Fibroblast of skin of right biceps (primary cell): ENCODE measurements around the gene OBSCN.
"Not testable (repeated sequence)": the region's sequence is repeated elsewhere in the genome, so short reads cannot be mapped to it uniquely, and the experiment has no call there.

ENCODE experiments used
- DNase-seq: peaks from one replicate; pipeline ENCODE4 v3.0.0-alpha.2; 2013

Gene OBSCN

DNA sequence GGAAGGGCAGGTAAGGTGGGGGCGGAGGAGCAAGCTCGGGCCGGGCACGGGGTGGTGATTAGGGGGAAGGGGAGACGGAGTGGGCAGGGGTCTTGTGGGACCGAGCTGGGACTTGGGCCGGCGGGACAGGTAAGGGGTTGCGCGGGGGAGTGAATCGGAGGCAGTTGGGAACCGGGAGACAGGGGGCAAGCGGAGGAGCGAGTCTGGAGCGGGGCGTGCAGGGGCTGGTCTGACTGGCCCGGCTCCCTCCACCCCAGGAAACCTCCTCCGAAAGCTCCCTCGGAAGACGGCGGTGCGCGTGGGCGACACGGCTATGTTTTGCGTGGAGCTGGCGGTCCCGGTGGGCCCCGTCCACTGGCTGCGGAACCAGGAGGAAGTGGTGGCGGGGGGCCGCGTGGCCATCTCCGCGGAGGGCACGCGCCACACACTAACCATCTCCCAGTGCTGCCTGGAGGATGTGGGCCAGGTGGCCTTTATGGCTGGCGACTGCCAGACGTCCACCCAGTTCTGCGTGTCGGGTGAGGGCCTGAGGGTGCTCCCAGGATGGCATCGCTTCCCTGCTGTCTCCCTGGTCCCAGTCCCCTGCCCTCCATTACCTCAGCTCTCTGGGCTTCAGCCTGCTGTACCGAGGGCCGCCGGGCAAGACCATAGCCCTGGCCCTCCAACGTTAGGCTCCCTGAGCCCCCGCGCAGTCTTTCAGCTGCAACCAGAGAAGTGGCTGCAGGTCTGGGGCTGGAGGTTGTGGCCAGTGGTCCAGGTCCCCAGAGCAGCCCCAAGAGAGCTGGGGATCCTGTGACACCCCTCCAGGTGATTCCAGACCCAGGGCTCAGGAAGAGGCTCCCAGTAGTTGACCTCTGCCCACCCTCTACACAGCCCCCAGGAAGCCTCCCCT lies 6.3 kb downstream of the OBSCN start:
- no peak for DNase-seq

DNA sequence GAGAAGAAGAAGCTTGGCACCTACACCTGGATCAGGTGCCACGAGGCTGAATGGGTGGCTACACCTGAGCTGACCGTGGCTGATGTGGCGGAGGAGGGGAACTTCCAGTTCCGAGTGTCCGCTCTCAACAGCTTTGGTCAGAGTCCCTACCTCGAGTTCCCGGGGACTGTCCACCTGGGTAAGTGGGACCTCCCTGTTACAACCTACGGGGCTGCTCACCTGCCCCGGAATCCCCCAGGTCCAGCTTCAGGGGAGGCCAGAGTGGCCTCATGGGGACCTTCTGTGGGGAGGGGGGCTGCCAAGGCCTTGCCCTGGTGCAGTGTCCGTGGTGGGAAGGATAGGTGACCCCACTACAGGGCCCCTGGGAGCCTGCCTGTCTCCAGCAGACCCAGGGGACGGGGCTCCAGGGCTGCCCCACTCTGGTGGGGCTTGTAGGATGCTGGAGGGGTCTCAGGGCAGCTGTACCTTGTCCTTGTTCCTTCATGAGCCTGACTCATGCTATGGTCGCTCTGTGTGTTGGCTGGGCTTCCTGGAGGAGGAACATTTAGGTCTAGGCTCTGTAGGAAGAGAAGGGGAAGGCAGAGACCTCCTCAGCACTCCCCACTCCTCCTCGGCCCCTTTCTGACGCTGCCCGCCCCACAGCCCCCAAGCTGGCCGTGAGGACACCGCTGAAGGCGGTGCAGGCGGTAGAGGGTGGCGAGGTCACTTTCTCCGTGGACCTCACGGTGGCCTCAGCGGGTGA lies 7.2 kb downstream of the OBSCN start:
- no peak for DNase-seq

DNA sequence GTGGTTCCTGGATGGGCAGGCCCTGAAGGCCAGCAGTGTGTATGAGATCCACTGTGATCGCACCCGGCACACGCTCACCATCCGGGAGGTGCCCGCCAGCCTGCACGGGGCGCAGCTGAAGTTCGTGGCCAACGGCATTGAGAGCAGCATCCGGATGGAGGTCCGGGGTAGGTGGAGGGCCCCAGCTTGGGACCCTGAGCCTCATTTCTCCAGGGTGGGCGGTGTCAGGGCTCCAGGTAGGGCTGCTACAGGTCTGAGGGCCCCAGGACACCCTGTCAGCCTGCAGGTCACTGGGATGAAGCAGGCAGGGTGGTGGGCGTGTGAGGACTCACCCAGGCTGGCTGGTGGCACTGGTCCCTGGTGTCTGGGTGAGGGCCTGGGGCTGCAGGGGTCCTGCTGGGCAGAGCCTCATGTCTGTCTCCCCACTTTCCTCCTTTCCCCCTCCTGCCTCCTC lies 7.8 kb downstream of the OBSCN start:
- no peak for DNase-seq

DNA sequence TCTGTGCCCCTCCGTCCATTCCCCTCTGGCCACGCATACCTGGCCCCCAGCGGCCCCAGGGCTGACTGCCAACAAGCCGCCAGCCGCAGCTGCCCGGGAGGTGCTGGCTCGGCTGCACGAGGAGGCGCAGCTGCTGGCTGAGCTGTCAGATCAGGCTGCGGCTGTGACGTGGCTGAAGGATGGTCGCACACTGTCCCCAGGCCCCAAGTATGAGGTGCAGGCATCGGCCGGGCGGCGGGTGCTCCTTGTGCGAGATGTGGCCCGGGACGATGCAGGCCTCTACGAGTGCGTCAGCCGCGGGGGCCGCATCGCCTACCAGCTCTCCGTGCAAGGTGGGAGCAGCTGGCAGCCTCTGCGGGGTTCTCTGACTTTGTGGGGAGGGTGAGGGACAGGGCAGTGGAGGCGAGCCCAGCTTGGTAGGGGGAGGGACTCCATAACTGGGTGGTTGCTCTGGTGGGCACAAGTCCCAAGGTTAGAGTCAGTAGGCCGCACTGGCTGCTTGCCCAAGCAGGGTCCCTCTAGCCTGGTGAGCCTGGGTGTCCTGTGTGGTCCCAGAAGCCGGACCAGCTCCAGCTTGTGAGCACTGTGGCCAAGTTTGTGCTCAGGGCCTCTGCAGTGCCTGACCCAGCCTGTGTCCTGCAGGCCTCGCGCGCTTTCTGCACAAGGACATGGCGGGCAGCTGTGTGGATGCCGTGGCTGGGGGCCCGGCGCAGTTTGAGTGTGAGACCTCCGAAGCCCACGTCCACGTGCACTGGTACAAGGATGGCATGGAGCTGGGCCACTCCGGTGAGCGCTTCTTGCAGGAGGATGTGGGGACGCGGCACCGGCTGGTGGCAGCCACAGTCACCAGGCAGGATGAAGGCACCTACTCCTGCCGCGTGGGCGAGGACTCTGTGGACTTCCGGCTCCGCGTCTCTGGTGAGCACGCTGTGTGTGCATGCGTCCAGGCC lies 8.8 kb downstream of the OBSCN start:
- DNase-seq, result no peak

DNA sequence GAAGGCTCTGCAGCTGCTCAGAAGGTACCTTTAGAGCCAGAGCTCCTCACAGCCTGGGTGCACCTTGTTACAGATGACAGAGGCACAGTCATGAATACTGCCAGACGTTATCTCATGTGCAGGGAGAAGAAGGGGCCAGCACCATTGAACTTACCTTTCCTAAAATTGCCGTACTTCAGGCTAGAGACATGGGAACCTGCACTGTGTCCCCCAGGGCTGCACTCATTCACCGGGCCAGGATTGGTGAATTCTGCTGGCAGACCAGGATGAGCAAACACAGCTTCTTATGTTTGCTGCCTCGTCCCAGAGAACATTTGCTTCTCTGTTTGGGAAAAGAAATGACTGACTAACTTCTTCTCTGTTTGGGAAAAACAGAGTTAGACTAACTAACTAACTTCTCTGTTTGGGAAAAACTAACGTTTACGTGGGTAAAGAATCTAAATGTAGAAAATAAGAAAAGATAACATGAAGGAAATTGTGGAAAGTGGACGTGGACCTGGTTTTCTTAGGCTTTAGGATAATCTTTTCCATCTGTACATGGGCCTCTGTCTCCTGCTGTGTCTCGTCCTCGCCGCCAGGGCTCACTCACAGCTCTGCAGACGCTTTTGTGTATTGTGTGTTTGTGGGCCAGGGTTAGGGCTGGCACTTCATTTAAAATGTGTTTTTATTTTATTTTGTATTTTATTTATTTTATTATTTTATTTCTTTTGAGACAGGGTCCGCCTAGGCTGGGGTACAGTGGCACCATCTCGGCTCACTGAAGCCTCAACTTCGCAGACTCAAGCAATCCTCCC lies 9.9 kb downstream of the OBSCN start:
- DNase-seq, result peak; percentile 22

DNA sequence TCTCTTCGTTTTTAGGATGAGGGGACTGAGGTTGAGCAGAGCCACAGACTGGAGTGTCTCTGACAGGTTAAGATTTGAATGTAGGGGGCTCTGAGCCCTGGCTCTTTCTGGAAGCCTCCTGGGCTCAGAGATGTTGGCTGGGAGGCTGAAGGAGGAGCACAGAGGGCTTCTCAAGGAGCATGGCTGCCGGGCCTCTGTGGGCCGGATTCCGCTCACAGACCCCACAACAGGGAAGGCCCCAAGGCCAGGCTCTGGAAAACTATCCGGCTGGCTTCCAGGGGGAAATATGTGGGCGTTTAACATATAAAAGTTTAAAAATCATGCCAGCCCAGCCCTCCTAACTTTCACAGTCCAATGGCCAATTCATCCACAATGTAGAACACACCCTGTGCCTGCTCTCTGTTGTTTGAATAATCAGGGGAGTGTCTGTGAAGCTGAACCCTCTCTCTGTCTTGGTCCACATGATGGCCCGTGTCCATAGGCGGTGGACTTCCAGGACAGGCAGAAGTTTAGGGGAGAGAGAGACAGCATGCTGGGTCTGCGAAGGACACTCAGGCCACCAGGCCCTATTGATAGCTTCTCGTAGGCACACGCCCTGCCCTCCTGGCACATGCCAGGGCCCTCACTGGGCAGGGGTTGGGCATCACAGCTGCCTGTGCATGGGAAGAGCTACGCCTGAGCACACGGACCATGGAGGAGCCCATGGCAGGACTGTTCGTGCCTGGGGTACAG lies 10.8 kb downstream of the OBSCN start:
- DNase-seq, result no peak

DNA sequence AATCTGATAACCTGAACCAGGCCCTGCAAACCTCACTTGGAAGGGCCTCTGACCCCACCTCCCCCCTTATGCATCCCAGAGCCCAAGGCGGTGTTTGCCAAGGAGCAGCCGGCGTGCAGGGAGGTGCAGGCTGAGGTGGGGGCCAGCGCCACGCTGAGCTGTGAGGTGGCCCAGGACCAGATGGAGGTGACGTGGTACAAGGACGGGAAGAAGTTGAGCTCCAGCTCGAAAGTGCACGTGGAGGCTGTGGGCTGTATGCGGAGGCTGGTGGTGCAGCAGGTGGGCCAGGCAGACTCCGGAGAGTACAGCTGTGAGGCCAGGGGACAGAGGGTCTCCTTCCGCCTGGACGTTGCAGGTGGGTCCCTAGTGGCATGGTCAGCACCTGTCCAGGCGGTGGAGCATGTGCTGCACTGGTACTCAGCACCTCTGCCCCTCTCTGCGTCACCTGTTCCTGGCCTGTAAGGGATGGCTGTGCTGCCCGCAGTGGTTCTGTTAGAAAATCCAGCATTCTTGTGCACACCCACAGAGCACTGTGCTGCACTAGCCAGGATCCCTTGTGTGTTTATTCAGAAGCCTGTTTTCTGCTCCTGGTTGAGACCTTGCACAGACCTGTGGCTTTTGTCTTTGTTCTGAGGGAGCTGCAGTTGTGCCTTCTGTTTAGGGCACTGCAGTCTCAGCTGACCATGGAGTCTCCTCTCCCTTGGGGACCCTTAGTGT lies 11.6 kb downstream of the OBSCN start:
- DNase-seq, result no peak

DNA sequence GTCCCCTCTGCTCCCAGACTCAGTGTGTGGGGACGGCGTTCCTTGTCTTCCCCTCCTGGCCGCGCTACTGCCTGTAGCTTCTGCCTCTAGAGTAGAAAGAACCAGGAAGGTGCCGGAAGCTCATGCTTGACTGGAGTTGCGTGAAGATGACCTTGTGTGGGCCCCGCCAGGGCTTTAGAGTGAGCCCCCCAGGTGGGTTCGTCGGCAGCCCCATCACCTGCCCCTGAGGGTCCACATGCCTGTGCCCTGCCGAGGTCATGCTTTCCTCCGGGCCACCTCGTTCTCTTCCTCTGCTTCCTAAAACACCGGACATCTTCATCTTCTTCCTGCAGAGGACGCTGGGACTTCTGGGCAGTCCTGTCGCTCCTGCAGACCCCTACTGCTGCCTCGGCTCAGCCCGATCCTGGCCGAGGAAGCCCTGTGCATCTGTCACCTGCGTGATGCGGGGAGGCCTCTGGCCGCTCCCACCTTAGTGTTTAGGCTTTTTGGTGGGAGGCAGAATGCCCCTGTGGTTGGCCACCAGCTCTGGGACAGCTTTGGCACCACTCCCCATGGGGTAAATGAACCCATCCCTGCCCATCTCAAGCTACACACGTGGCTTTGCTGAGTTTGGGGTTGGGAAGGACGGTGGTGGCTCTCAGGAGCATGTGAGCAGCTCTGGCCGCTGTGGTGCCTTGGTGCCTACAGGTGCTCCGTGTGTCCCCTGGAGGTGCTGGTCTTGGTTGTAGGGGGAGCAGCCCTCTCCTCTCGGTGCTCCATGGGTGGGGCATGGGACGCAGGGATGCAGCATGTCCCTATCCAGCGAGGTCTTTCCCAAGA lies 12.3 kb downstream of the OBSCN start:
- DNase-seq, result no peak

DNA sequence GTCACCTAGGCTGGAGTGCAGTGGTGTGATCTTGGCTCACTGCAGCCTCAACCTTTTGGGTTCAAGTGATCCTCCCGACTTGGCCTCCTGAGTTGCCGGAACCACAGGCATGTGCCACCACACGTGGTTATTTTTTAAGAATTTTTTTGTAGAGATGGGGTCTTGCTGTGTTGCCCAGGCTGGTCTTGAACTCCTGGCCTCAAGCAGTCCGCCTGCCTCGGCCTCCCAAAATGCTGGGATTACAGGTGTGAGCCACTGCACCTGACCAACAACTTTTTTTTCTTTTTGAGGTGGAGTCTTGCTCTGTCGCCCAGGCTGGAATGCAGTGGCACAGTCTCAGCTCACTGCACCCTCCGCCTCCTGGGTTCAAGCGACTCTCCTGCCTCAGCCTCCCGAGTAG lies 13.3 kb downstream of the OBSCN start:
- not testable (repeated sequence) for DNase-seq

DNA sequence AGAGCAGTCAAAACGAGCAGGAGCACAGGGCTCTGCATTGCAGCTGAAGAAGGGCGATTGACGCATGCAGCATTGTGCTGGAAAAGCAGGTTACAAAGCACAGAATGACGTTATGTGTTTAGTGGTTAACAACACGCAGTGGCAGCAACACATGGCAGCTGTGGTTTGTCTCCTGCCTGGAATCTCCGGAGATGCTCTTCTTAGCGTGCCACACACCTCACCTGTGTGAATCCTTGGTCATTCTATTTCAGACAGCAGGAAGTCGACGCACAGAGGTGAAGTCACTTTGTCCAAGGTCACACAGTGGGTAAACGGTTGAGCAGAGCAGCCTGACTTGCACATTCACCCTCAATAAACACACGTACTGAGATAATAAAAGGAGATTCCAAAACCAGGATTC lies 14.7 kb downstream of the OBSCN start:
- DNase-seq, result no peak

DNA sequence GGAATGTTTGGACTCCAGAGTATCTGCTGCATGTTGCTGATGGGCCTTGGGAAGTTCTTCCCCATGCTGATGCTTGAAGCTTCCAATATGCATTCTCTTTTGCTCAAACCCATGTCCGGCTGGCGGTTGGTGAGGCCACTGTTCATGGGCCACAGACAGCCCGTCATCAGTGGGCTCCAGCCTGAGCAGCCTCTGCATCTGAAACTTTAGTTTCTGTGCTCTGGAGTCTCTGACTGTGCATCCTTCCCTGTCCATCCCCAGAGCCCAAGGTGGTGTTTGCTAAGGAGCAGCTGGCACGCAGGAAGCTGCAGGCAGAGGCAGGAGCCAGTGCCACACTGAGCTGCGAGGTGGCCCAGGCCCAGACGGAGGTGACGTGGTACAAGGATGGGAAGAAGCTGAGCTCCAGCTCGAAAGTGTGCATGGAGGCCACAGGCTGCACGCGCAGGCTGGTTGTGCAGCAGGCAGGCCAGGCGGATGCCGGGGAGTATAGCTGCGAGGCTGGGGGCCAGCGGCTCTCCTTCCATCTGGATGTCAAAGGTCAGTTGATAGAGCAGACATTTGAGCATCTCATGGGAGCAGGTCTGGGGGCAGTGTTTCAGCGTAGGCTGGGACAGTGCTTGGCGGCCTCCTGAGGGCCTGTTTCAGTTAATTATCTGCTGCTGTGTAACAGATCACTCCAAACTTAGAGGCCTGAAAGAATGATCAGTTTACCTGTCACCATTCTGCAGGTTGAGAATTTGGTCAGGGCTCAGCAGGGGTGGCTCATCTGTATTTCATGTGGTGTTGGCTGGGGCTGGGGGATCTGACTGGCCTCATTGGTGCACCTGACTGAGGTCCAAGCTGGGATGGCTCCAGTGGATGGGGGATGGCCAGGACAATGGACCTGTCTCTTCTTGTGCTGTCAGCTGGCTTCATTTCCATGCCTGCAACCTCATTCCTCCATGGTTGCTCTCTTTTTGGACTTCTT lies 16.6 kb downstream of the OBSCN start:
- no peak for DNase-seq

DNA sequence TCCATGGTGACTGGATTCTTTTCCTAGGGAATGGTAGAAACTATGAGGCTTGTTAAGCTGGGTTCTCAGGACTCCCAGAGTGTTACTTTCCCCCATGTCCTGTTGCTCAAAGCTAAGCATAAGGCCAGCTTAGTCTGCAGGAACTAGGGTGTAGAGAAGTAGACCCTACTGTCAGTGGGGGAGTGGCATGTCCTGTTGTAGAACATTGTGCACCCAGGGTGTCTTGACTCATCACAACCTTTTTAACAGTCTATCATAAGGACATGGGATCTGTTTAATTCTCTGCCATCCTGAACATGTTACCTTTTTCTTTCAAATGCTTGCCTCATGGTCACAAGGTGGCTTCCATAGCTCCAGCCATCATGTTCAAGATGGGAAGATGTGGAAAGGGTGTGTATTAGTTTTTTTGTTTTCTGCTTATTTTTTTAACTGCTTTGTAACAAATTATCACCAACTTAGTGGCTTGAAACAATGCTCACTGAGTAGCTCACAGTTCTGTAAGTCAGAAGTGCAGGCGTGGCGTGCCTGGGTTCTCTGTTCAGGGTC lies 17.4 kb downstream of the OBSCN start:
- no peak for DNase-seq

DNA sequence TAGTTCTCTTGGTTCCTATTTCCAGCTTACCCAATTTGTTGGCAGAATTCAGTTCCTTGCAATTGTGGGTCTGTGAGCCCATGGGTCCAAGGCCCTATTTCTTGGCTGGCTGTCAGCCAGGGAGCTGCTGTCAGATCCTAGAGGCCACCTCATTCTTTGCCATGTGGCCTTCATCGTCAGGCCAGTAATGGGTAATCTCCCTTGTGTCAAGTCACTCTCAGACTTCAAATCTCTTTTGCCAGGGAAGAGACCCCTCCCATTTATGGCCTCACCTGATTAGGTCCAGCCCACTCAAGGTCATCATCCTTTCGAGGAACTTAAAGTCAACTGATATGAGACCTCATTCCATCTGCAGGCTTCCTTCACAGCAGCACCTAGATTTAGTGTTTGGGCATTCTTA lies 17.9 kb downstream of the OBSCN start:
- DNase-seq, result no peak

DNA sequence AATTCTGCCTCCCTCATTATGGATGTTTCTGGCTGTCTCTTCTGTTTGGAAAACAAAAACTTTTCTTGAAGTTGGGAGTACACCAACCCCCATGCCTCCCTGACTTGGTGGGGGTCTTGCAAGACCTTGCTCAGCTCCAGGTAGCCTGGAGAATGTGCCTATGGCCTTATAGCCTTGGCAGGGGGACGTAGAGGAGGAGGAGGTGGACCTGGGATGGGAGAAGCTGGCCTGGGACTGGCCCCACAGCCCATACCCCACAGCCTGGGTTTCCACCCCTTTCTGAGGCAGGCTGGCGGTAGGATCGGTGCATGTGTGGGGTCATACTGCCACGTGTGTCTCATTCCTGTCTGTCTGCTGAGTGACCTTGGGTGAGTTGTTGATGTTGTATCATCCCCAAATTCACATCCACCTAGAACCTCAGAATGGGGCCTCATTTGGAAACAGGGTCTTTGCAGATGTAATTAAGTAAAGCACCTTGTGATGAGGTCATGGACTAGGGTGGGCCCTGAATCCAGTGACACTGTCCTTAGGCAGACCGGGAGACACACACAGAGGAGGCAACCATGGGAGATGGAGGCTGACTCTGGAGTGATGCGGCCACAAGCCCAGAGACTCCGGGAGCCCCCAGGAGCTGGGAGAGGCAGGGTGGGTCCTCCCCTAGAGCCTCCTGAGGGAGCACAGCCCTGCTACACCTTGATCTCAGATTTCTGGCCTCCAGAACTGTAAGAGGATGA lies 18.5 kb downstream of the OBSCN start:
- DNase-seq, result no peak

DNA sequence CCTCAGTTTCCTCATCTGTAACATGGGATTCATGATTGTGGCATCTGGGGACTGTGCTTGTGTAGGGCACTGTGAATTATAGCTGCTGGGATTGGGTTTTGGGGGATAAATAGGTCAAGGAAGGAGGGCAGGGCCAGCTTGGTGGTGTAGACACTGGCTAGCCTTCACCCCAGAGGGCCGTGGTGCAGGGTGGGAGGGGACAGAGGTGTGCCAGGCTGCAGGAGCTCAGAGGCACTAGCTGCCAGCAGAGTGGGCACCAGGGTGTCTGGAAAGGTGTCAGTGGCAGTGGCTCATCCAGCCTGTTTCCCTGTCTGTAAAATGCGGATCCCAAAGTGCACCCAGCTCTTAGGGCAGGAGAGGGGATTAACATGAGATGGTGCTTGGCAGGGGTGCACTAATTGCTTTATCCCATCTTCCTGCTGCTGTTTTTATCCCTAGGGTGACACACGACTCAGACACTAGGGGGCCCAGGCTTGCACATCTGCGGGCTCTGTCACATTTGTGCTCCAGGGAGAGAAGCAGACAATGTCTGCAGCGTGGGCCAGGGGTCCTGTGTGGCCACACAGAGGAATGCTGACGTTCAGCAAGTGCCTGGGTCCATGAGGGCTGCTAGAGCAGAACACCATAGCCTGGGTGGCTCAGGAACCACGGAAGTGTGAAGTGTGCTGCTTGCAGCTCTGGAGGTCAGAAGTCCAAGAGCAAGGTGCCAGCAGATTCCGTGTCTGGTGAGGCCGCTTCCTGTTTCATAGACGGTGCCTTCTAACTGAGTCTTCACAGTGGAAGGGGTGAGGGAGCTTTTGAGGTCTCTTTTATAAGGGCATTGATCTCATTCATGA lies 19.3 kb downstream of the OBSCN start:
- peak; percentile 32 for DNase-seq

DNA sequence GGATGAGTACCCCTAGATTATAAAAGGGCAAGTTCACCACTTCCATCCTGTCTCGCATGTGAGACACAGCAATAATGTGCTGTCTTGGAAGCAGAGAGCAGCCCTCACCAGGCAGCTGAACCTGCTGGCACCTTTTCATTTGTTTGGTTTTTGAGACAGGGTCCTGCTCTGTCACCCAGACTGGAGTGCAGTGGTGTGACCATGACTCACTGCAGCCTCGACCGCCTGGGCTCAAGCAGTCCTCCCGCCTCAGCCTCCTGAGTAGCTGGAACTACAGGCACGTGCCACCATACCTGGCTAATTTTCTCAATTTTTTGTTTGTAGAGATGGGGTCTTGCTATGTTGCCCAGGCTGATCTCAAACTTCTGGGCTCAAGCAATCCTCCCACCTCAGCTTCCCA lies 20.3 kb downstream of the OBSCN start:
- not testable (repeated sequence) for DNase-seq
